Kidney epithelial cell (primary cell): Measurements from ENCODE around the gene HTATSF1. TPM values are rescaled to one million over a fixed set of nuclear protein-coding genes. Genes with fewer than 3 reads are reported as not detected.

Experiments used
- DNase-seq: peaks from one replicate; pipeline ENCODE4 v3.0.0-alpha.2; 2010; ENCODE audit warnings: low read depth
- H3K27me3 ChIP-seq: 2 replicates; pipeline ENCODE4 v1.6.0; 2011; ENCODE audit warnings: low read length; ENCODE audit not compliant: control insufficient read depth, insufficient read depth
- H3K36me3 ChIP-seq: 2 replicates; pipeline ENCODE4 v1.5.1; 2011; ENCODE audit warnings: low read length; ENCODE audit not compliant: control insufficient read depth, insufficient read depth
- H3K4me3 ChIP-seq: 2 replicates; pipeline ENCODE4 v1.5.1; 2011; ENCODE audit warnings: low read depth, mild to moderate bottlenecking, control low read depth, low read length
- CTCF ChIP-seq: IDR thresholded peaks from 2 replicates; pipeline ENCODE4 v1.5.1; 2011; ENCODE audit warnings: mild to moderate bottlenecking, moderate library complexity, low read length, control low read depth, inconsistent platforms; ENCODE audit not compliant: insufficient read depth, poor library complexity, severe bottlenecking
- total RNA-seq: library from RNA; depleted of rRNA; stranded (reverse); fragments of >200 nt; gene quantifications from 2 replicates; pipeline ENCODE4 v1.2.3, GENCODE V29; 2015

Gene HTATSF1
- total RNA-seq, 1 donor from 2014 or later, result 52.5 TPM

- TF ChIP-seq CTCF, result no peak
- no peak for DNase-seq
- no peak overlapping the region for H3K4me3 ChIP-seq
- H3K27me3 ChIP-seq, result no peaks in the 10 kb centered on the region
- no peaks in the 10 kb centered on the region for H3K36me3 ChIP-seq
Measured at GRCh38 chrX:136473663-136474062, 23.7 kb upstream of the HTATSF1 start.

DNA sequence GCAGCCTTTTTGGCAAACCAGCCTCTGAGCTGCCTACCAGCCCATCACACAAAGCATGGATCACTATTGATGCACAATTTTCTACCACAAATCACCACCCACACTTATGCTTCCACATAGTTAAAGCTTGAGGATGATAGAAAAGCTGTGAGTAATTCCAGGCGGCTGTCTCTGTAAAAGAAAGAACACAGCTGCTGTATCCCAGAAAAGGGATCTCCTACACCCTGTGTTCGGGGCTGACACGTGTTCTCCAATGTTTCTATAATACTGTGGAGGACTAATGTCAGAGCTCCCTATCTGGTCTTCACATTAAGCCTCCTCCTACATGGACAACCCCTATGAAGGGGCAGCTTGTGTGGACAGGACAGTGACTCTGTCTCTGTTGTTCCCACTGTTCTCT lies 22.2 kb upstream of the HTATSF1 start:
- TF ChIP-seq CTCF, result no peak
- Histone ChIP-seq H3K27me3 (no peaks in the 10 kb centered on the region), H3K4me3 (no peak overlapping the region), H3K36me3 (no peaks in the 10 kb centered on the region)
- no peak for DNase-seq

- H3K27me3 ChIP-seq, result no peaks in the 10 kb centered on the region
- no peak for TF ChIP-seq CTCF
- H3K4me3 ChIP-seq, result no peak overlapping the region
- H3K36me3 ChIP-seq, result no peaks in the 10 kb centered on the region
- DNase-seq, result no peak
Measured at GRCh38 chrX:136476501-136476900, 20.9 kb upstream of the HTATSF1 start.

DNA sequence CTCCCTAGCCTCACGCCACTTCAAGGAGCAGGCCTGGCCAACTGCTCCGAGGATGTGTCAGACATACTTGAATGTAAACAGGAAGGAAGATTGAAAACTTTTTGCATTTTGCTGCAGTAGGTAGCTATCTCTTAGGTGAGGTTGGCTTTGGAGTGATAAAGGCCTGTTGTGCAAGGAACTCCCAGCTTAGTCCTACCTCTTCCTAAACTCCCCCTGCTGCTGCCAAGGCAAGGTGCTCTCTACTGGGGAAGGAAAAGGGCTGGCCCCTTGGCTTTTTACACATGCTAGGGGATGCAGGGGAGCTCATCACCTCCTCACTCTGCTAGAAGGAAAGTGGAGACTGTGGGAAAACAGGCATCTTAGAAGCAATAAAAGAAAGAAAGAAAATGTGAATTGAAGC lies 20.4 kb upstream of the HTATSF1 start:
- no peak for DNase-seq
- TF ChIP-seq CTCF, result no peak

DNA sequence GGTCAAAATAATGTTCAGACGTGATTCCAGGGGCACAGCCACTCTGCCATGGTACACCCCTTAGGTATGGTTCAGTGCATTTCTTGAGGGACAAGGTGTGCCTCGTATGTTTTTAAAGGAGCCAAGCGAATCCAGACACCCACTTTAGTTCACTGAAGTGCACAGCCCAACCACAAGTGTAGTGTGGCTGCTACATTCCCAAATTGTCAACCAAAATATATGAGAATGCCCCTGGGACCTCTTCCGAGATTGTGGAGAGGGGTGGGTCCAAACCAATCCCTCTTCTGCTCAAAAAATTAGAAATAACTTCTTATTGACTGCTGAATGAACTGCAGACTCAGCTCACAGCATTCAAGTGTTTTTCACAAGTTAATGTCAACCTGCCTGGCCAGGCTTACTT lies 17.0 kb upstream of the HTATSF1 start:
- no peak overlapping the region for H3K4me3 ChIP-seq
- H3K36me3 ChIP-seq, result no peaks in the 10 kb centered on the region
- H3K27me3 ChIP-seq, result no peaks in the 10 kb centered on the region
- TF ChIP-seq CTCF, result no peak
- DNase-seq, result no peak

More for the DNA sequence above, 20.4 kb upstream of the HTATSF1 start:
- Histone ChIP-seq H3K36me3 (no peaks in the 10 kb centered on the region), H3K27me3 (no peaks in the 10 kb centered on the region), H3K4me3 (no peak overlapping the region)

GRCh38 chrX:136487647-136488046 lies 9.7 kb upstream of the HTATSF1 start, which contains the start of gene BRS3:
BRS3 (plus strand) TSS chrX:136487947; CDS start chrX:136488115, 168 bp downstream.
- Histone ChIP-seq H3K27me3 (no peaks in the 10 kb centered on the region), H3K4me3 (no peak within 1 kb of the TSS), H3K36me3 (no peaks in the 10 kb centered on the region)
- no peak for TF ChIP-seq CTCF
- no peak for DNase-seq
